ENCODE data around the gene ZNF860. TPM values are rescaled to one million over a fixed set of nuclear protein-coding genes. Genes with fewer than 3 reads are reported as not detected.
A peak's percentile ranks its signal among the peaks of the same experiment; 100 is the strongest.

ZNF860 gene
- polyA plus RNA-seq, 3 donors = not detected

GRCh38 chr3:31976302-31976701 lies 5.2 kb upstream of the ZNF860 start:
- Mint-ChIP-seq H3K9me3 (peaks cover 0 to 13% (median 3%) of the 10 kb centered on the region in 7 donors), H3K4me1 (peaks cover 12% of the 10 kb centered on the region), H3K27me3 (ENCODE audit: low read depth in 3 of 3) (peaks cover 34 to 43% (median 37%) of the 10 kb centered on the region in 3 donors), H3K4me3 (no peak overlapping the region), H3K36me3 (peaks cover 0 to 3% of the 10 kb centered on the region in 2 donors), H3K27ac (no peak overlapping the region)
- Histone ChIP-seq H3K36me3 (replicated peaks in 1 of 2; ENCODE audit: control insufficient read depth in 1 of 2, insufficient read depth in 2 of 2, low read length in 2 of 2) (no peaks in the 10 kb centered on the region), H3K79me2 (ENCODE audit: insufficient read depth, low read length) (no peaks in the 10 kb centered on the region), H3K4me1 (ENCODE audit: control insufficient read depth in 1 of 2, insufficient read depth in 2 of 2, low read length in 2 of 2) (peaks cover 9 to 12% of the 10 kb centered on the region in 2 donors), H3K4me3 (replicated peaks in 1 of 3; ENCODE audit: low read depth in 2 of 3, low read length in 3 of 3) (no peak overlapping the region), H3K9ac (ENCODE audit: insufficient read depth, low read length, poor library complexity, severe bottlenecking) (no peak overlapping the region), H3K4me2 (replicated peaks; ENCODE audit: extremely low read depth, low read length, poor library complexity, severe bottlenecking) (no peak overlapping the region), H3K27me3 (ENCODE audit: control insufficient read depth in 2 of 2, insufficient read depth in 2 of 2, low read length in 2 of 2) (peaks cover 26 to 35% of the 10 kb centered on the region in 2 donors), H3K9me3 (replicated peaks in 1 of 2; ENCODE audit: control insufficient read depth in 1 of 2, insufficient read depth in 1 of 2, low read length in 2 of 2) (no peaks in the 10 kb centered on the region), H3K27ac (ENCODE audit: low read depth in 1 of 2, low read length in 2 of 2) (no peak overlapping the region), H2AFZ (ENCODE audit: insufficient read depth, low read depth, low read length, poor library complexity, severe bottlenecking) (no peak overlapping the region), H4K20me1 (ENCODE audit: insufficient read depth, low read length) (no peaks in the 10 kb centered on the region)
- no peak for DNase-seq
- TF ChIP-seq CTCF (IDR thresholded peaks at IDR 0.05) = no peak
- intact Hi-C loops (cut with micrococcal nuclease) = no loop called here
- WGBS (ENCODE audit: insufficient coverage) = 100% methylated on average over 1 of the region's 2 CpGs

- no peak overlapping the region for H3K27ac ChIP-seq (ENCODE audit: low read depth in 1 of 2, low read length in 2 of 2)
- 100% methylated on average over 1 of the region's 2 CpGs for WGBS (ENCODE audit: insufficient coverage)
- no peaks in the 10 kb centered on the region for H3K79me2 ChIP-seq (ENCODE audit: insufficient read depth, low read length)
- peaks cover 19% of the 10 kb centered on the region for H3K4me1 Mint-ChIP-seq
- no peak overlapping the region for H3K4me3 ChIP-seq (replicated peaks in 1 of 3; ENCODE audit: low read depth in 2 of 3, low read length in 3 of 3)
- no peak overlapping the region for H2AFZ ChIP-seq (ENCODE audit: insufficient read depth, low read depth, low read length, poor library complexity, severe bottlenecking)
- H3K27ac Mint-ChIP-seq = peak overlapping the region in 1 of 7 donors; percentile 18
- peaks cover 38 to 50% of the 10 kb centered on the region in 2 donors for H3K27me3 ChIP-seq (ENCODE audit: control insufficient read depth in 2 of 2, insufficient read depth in 2 of 2, low read length in 2 of 2)
- H4K20me1 ChIP-seq (ENCODE audit: insufficient read depth, low read length) = no peaks in the 10 kb centered on the region
- DNase-seq = no peak
- no peak overlapping the region for H3K4me3 Mint-ChIP-seq
- no peak overlapping the region for H3K4me2 ChIP-seq (replicated peaks; ENCODE audit: extremely low read depth, low read length, poor library complexity, severe bottlenecking)
- peaks cover 16 to 19% of the 10 kb centered on the region in 2 donors for H3K4me1 ChIP-seq (ENCODE audit: control insufficient read depth in 1 of 2, insufficient read depth in 2 of 2, low read length in 2 of 2)
- H3K36me3 ChIP-seq (replicated peaks in 1 of 2; ENCODE audit: control insufficient read depth in 1 of 2, insufficient read depth in 2 of 2, low read length in 2 of 2) = no peaks in the 10 kb centered on the region
- intact Hi-C loops (cut with micrococcal nuclease) = no loop called here
- H3K9me3 Mint-ChIP-seq = peaks cover 0 to 18% (median 6%) of the 10 kb centered on the region in 7 donors
- peaks cover 48 to 58% (median 50%) of the 10 kb centered on the region in 3 donors for H3K27me3 Mint-ChIP-seq (ENCODE audit: low read depth in 3 of 3)
- peaks cover 0 to 6% of the 10 kb centered on the region in 2 donors for H3K36me3 Mint-ChIP-seq
- no peak for TF ChIP-seq CTCF (IDR thresholded peaks at IDR 0.05)
- no peak overlapping the region for H3K9ac ChIP-seq (ENCODE audit: insufficient read depth, low read length, poor library complexity, severe bottlenecking)
- peaks cover 0 to 10% of the 10 kb centered on the region in 2 donors for H3K9me3 ChIP-seq (replicated peaks in 1 of 2; ENCODE audit: control insufficient read depth in 1 of 2, insufficient read depth in 1 of 2, low read length in 2 of 2)
These were observed 3.8 kb upstream of the ZNF860 start for GRCh38 chr3:31977736-31978135.

Data from CD14-positive monocyte (primary cell).